GM12872 (cell line): Measurements from ENCODE around the gene HRK.

Experiments
- CTCF ChIP-seq: IDR thresholded peaks from 3 replicates; pipeline ENCODE4 v1.5.1; 2011; ENCODE audit warnings: low read depth, mild to moderate bottlenecking, low read length, moderate library complexity; ENCODE audit not compliant: insufficient read depth

Gene HRK

DNA sequence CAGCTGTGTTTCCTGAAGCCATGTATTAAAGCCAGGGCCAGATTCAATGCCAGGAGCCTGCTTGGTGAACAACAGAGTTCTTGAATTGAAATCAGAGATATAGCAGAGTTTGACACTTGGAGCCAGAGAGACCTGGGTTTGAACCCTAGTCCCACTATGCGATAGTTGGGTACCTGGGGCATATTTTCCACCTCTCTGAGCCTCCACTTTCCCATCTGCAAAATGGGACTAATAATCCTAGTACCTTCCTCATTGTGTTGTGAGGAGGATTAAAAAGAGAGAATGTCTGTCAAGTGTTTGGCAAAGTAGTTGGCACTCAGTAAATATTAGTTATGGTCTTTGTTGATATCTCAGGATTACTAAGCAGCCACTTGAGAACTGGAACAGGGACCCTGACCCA lies 6.0 kb upstream of the HRK start:
- TF ChIP-seq CTCF: no peak

DNA sequence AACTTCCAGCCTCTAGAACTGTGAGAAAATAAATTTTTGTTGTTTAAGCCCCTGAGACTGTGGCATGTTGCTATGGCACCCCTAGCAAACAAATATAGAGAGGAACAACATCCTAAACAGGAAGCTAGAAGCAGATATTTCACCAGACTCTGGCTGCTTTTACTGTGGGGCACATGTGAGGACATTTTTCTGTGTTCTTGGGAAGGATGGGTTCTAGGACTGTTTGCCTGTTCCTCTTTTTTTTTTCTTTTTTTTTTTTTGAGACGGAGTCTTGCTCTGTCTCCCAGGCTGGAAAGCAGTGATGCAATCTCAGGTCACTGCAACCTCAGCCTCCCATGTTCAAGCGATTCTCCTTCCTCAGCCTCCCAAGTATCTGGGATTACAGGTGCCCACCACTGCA lies 4.2 kb upstream of the HRK start:
- TF ChIP-seq CTCF: no peak

- no peak for TF ChIP-seq CTCF
Measured at GRCh38 chr12:116884871-116885270, 3.6 kb upstream of the HRK start.

DNA sequence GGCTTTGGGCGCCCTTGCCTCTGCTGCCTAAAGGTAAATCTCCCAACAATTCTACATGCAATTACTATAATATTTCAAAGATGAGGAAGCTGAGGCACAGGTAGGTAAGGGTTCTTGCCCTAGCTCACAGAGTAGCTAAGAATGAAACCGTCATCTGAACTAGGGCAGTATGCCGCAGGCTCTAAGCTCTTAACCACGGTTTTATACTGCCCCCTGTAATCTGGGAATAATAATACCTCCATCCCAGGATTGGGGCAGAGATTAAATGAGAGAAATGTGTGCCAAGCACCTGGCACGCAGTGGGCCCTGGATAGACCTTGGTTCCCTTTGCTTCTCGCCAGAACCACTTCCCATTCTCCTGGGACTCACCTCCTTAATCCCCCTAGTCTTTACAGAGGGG lies 1.5 kb upstream of the HRK start:
- no peak for TF ChIP-seq CTCF

- TF ChIP-seq CTCF: no peak
Measured at GRCh38 chr12:116881877-116882507, 751 bp upstream of the HRK start.

DNA sequence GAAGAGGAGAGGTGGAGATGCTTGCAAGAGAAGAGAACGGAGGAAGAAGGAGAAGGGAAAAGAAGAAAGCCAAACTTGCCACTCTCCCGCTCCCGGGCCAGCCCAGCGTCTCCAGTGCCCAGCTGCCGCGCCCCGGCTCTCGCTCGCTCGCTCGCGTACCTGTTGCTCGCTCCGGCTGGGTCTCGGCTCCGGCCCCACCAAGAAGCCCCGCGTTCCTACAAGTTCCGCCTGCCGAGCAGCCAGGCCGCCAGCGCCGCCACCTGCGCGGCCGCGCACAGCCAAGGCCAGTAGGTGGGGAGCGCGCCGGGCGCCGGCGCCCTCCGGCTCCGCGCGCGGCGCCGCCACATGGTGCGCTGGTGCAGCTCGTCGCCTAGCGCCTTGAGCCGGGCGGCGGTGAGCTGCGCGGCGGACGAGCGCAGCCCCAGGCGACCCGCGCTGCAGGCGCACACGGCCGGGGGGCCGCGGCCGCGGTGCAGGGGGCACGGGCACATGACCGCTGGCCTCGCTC lies 370 bp downstream of the HRK start:
- no peak; the same call in 2 of the 3 replicates for TF ChIP-seq CTCF

GRCh38 chr12:116880213-116880816 lies 926 bp downstream of the HRK start:
- no peak for TF ChIP-seq CTCF
